GM21447 (cell line): Measurements from ENCODE around the gene P3H2.

ENCODE experiments used
- ATAC-seq: cut with Tn5 transposase; IDR thresholded peaks from one replicate; pipeline ENCODE4 v1.9.1; 2021; ENCODE audit not compliant: unreplicated experiment

The P3H2 gene

GRCh38 chr3:190058521-190059241 is 62.0 kb downstream of the P3H2 start:
- no peak for ATAC-seq

- ATAC-seq, result no peak
Observed at GRCh38 chr3:190056742-190057141, 64.0 kb downstream of the P3H2 start.

GRCh38 chr3:190055773-190056172 is 64.9 kb downstream of the P3H2 start:
- ATAC-seq, result no peak

GRCh38 chr3:190053919-190054672 is 66.6 kb downstream of the P3H2 start:
- ATAC-seq, result no peak

GRCh38 chr3:190051641-190052040 is 69.1 kb downstream of the P3H2 start:
- no peak for ATAC-seq

- no peak for ATAC-seq
Observed at GRCh38 chr3:190048932-190049441, 71.7 kb downstream of the P3H2 start.

GRCh38 chr3:190044974-190045373 is 75.7 kb downstream of the P3H2 start:
- no peak for ATAC-seq

GRCh38 chr3:190044142-190044541 is 76.6 kb downstream of the P3H2 start:
- no peak for ATAC-seq

- ATAC-seq, result no peak
Observed at GRCh38 chr3:190043741-190044140, 77.0 kb downstream of the P3H2 start.

GRCh38 chr3:190042558-190042957 is 78.1 kb downstream of the P3H2 start:
- no peak for ATAC-seq

- ATAC-seq, result peak; percentile 60
Observed at GRCh38 chr3:190041333-190042041, 79.2 kb downstream of the P3H2 start.

- ATAC-seq, result no peak
Observed at GRCh38 chr3:190040145-190040544, 80.6 kb downstream of the P3H2 start.

GRCh38 chr3:190038050-190038933 is 82.4 kb downstream of the P3H2 start:
- ATAC-seq, result no peak

- ATAC-seq, result no peak
Observed at GRCh38 chr3:190036631-190037030, 84.1 kb downstream of the P3H2 start.

GRCh38 chr3:190034446-190034845 is 86.3 kb downstream of the P3H2 start:
- ATAC-seq, result no peak

- no peak for ATAC-seq
Observed at GRCh38 chr3:190032923-190033322, 87.8 kb downstream of the P3H2 start.

- ATAC-seq, result no peak
Observed at GRCh38 chr3:190031887-190032752, 88.6 kb downstream of the P3H2 start.

GRCh38 chr3:190027116-190027515 is 93.6 kb downstream of the P3H2 start:
- no peak for ATAC-seq

GRCh38 chr3:190026154-190026553 is 94.5 kb downstream of the P3H2 start:
- no peak for ATAC-seq

GRCh38 chr3:190024912-190025311 is 95.8 kb downstream of the P3H2 start:
- ATAC-seq, result no peak
